NK-92 (cell line): ENCODE measurements around the gene PIKFYVE.

Source experiments
- DNase-seq: peaks from one replicate; lab custom pipeline; 2025; ENCODE audit not compliant: unreplicated experiment; lab: John Stamatoyannopoulos, UW

PIKFYVE gene

GRCh38 chr2:208406474-208407451 lies 140.7 kb downstream of the PIKFYVE start, which contains the start of gene PTH2R:
Gene PTH2R, plus strand, starts transcription at chr2:208406792. Its CDS starts 252 bp downstream, at chr2:208407044.
- no peak for DNase-seq

- DNase-seq, result no peak
Observed at GRCh38 chr2:208407667-208408066, 141.6 kb downstream of the PIKFYVE start.
